SJSA1 (cell line): Measurements from ENCODE around the gene ZCCHC4. TPM values are rescaled to one million over a fixed set of nuclear protein-coding genes. Genes with fewer than 3 reads are reported as not detected.
A peak's percentile ranks its signal among the peaks of the same experiment; 100 is the strongest.

Source experiments
- DNase-seq, 2 experiments: peaks; one replicate each; pipeline ENCODE4 v3.0.0-alpha.2; 2015 to 2020; ENCODE audit warnings: low spot score in 2 of 2, low read depth in 1 of 2
- H3K27ac ChIP-seq: fragments of 250-450 bp; sonication (Bioruptor Pico); 2 replicates; pipeline ENCODE4 v1.5.1; 2020; ENCODE audit warnings: mild to moderate bottlenecking, moderate library complexity
- H3K27me3 ChIP-seq: fragments of 250-450 bp; sonication (Bioruptor Pico); replicated peaks from 2 replicates; pipeline ENCODE4 v1.5.1; 2020; ENCODE audit warnings: mild to moderate bottlenecking, moderate library complexity
- H3K36me3 ChIP-seq: fragments of 250-450 bp; sonication (Bioruptor Pico); 2 replicates; pipeline ENCODE4 v1.5.1; 2020; ENCODE audit warnings: mild to moderate bottlenecking
- H3K4me1 ChIP-seq: fragments of 250-450 bp; sonication (Bioruptor Pico); replicated peaks from 2 replicates; pipeline ENCODE4 v1.6.1; 2021; ENCODE audit warnings: mild to moderate bottlenecking
- H3K4me3 ChIP-seq: fragments of 250-450 bp; sonication (Bioruptor Pico); 2 replicates; pipeline ENCODE4 v1.5.1; 2020; ENCODE audit warnings: mild to moderate bottlenecking
- H3K9me3 ChIP-seq: fragments of 250-450 bp; sonication (Bioruptor Pico); replicated peaks from 2 replicates; pipeline ENCODE4 v1.5.1; 2020; ENCODE audit warnings: mild to moderate bottlenecking
- total RNA-seq: library from RNA; depleted of rRNA; stranded (reverse); fragments of >200 nt; shearing (Covaris generic); gene quantifications from 2 replicates; pipeline ENCODE4 v1.2.3, GENCODE V29; 2014

ZCCHC4 gene
- total RNA-seq, 1 experiment from 2014 or later = 11.2 TPM

- H3K9me3 ChIP-seq = no peaks in the 10 kb centered on the region
- no peak overlapping the region for H3K4me3 ChIP-seq
- no peaks in the 10 kb centered on the region for H3K36me3 ChIP-seq
- no peaks in the 10 kb centered on the region for H3K27me3 ChIP-seq
- DNase-seq = no peak
- H3K4me1 ChIP-seq = no peaks in the 10 kb centered on the region
- no peak overlapping the region for H3K27ac ChIP-seq
These were observed 31.1 kb downstream of the ZCCHC4 start for GRCh38 chr4:25343671-25344070.

DNA sequence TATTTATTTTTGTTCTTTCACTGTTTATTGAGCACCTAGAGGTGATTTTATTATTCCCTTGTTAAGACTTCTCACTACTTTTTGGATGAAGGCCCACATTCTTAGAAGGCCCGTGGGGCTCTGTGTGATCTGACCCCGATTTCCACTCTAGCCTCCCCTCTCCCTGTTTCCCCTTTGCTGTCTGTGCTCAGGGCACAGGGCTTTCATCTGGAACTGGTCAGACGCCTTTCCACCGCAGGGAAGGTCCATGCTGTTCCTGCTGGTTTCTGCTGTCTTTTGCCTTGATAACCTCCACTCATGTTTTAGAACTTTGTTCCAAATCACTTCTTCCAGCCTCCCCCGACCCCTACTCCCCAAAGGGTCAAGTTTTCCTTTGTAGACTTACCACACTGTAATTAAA lies 33.2 kb downstream of the ZCCHC4 start:
- Histone ChIP-seq H3K27ac (no peak overlapping the region), H3K27me3 (no peaks in the 10 kb centered on the region), H3K36me3 (no peaks in the 10 kb centered on the region), H3K4me3 (no peak overlapping the region), H3K9me3 (no peaks in the 10 kb centered on the region), H3K4me1 (no peaks in the 10 kb centered on the region)
- DNase-seq = no peak

DNA sequence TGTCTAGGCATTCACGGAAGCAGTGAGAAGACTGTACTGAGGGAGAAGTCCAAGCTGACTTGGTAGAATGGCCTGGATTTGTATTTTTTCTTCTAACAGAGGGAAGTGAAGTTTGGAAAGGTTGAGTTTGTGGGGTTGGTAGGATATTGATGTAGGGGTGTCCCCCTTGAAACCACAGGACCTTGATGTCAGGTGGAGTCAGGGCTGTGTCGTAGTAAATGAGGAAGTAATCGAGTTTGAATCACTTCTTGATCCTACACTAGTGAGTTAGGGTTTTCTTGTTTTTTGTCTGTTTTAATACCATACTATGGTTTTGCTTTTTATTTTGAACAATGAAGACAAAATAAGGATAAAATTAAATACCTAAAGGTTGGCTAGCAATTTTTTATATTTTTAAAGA lies 34.3 kb downstream of the ZCCHC4 start:
- H3K9me3 ChIP-seq = no peaks in the 10 kb centered on the region

DNA sequence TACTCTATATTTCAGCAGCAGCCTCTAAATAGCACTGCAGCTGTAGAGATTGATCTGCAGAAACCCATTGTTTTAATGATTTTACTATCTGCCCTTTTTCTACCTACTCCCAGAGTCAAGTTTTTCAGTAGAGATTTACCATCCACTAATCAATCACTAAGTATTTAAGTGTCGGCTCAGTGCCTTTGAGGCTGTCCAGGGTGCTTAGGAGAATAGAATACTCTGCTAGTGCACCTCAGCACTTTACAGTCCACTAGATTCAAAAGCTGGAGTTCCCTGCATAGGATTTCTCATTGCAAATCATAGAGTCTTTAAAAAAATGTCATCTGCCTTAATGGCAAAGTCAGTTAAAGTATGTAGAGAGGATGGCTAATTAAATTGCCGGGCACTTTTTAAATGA lies 34.9 kb downstream of the ZCCHC4 start:
- H3K4me1 ChIP-seq = 0 out of 2 replicates have a peak, but pooled peaks cover 4% of the 10 kb centered on the region
- H3K36me3 ChIP-seq = no peaks in the 10 kb centered on the region
- no peaks in the 10 kb centered on the region for H3K9me3 ChIP-seq
- no peak overlapping the region for H3K4me3 ChIP-seq
- no peaks in the 10 kb centered on the region for H3K27me3 ChIP-seq
- no peak overlapping the region for H3K27ac ChIP-seq
- no peak for DNase-seq

More for the DNA sequence above, 34.3 kb downstream of the ZCCHC4 start:
- no peaks in the 10 kb centered on the region for H3K36me3 ChIP-seq
- no peak overlapping the region for H3K27ac ChIP-seq
- H3K27me3 ChIP-seq = no peaks in the 10 kb centered on the region
- no peak for DNase-seq
- no peak overlapping the region for H3K4me3 ChIP-seq
- H3K4me1 ChIP-seq = 0 out of 2 replicates have a peak, but pooled peaks cover 3% of the 10 kb centered on the region

DNA sequence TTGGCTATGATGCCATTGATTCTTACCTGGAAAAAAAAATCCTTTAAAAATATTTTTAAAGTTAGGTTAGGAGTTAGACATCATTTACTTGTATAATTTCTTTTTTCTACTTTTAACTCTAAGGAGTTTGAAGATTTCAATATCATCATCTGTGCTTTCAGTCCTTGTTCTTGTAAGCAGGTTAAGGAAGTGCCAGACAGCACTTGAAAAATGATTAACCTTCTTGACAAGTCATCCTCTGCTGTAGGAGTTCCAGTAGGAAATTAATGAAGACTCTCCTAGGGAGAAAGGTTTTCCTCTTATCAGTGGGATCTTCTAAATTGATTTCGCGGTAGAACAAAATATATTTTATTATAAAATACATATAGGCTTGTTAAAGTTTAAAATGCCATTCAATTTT lies 35.4 kb downstream of the ZCCHC4 start:
- Histone ChIP-seq H3K27me3 (no peaks in the 10 kb centered on the region), H3K4me1 (0 out of 2 replicates have a peak, but pooled peaks cover 4% of the 10 kb centered on the region), H3K36me3 (no peaks in the 10 kb centered on the region), H3K9me3 (no peaks in the 10 kb centered on the region), H3K4me3 (no peak overlapping the region), H3K27ac (no peak overlapping the region)
- DNase-seq = no peak

GRCh38 chr4:25350561-25350960 lies 38.0 kb downstream of the ZCCHC4 start:
- DNase-seq = no peak
- H3K27me3 ChIP-seq = no peaks in the 10 kb centered on the region
- 0 out of 2 replicates have a peak, but pooled peaks cover 4% of the 10 kb centered on the region for H3K4me1 ChIP-seq
- no peak overlapping the region for H3K4me3 ChIP-seq
- no peak overlapping the region for H3K27ac ChIP-seq
- H3K9me3 ChIP-seq = no peaks in the 10 kb centered on the region
- H3K36me3 ChIP-seq = no peaks in the 10 kb centered on the region

DNA sequence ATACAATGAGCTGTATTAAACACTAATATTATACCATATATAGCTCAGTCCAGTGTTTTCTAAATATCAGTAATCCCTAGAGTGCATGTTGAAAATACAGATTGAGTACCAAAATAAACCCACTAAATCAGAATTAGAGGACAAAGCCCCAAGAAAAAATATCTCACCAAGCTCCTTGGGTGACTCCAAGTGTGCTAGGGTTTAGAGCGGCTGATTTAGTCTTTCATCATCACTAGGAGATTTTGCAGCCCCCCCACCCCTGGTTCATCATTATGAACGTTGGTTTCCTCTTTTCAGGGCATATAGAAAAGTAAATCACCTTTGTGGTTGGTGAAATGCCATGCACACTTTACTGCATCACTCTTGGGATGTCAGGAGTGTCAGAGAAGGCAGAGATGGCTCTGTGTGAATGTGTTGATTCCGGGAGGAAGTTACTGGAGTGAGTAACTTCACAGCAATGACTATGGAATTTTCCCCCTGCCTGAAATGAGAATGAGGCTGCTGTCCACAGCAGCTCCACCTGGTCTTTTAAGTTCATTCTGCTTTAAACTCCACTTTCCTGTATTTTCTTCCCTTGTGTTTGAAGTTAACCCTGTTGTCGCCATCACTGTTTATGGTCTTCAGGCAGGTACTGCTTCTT lies 39.3 kb downstream of the ZCCHC4 start:
- DNase-seq = peak in 1 of 2 experiments; percentile 12
- Histone ChIP-seq H3K4me1 (0 out of 2 replicates have a peak, but pooled peaks cover 4% of the 10 kb centered on the region), H3K27ac (peak overlapping the region; percentile 29), H3K4me3 (no peak overlapping the region), H3K9me3 (no peaks in the 10 kb centered on the region), H3K36me3 (no peaks in the 10 kb centered on the region), H3K27me3 (no peaks in the 10 kb centered on the region)

GRCh38 chr4:25356068-25356467 lies 43.5 kb downstream of the ZCCHC4 start:
- no peak overlapping the region for H3K4me3 ChIP-seq
- no peak for DNase-seq
- H3K27me3 ChIP-seq = no peaks in the 10 kb centered on the region
- H3K4me1 ChIP-seq = 0 out of 2 replicates have a peak, but pooled peaks cover 4% of the 10 kb centered on the region
- no peak overlapping the region for H3K27ac ChIP-seq
- no peaks in the 10 kb centered on the region for H3K9me3 ChIP-seq
- no peaks in the 10 kb centered on the region for H3K36me3 ChIP-seq

GRCh38 chr4:25358515-25359275 lies 46.1 kb downstream of the ZCCHC4 start:
- Histone ChIP-seq H3K4me3 (no peak overlapping the region), H3K36me3 (no peaks in the 10 kb centered on the region), H3K9me3 (no peaks in the 10 kb centered on the region), H3K27ac (no peak overlapping the region), H3K27me3 (no peaks in the 10 kb centered on the region), H3K4me1 (no peaks in the 10 kb centered on the region)
- no peak for DNase-seq

DNA sequence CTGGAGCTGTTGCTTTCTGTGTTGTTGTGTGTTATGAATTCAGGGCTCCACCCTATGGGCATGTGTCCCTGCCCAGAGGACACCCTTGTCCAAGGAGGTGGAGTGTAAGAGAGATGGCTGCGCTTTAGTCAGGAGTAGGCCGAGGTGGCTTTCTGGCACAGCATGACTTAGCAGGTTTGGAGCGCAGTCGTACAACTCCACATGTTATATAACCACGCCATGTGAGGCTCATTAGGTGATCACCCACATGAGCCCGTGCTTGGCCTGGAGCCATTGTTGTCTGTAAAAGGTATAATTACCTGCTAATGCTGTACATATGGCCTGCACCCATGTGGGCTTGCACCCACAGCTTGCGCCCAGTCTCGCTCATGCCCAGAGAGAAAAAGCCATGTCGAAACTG lies 48.7 kb downstream of the ZCCHC4 start:
- H3K4me1 ChIP-seq = no peaks in the 10 kb centered on the region
- H3K4me3 ChIP-seq = no peak overlapping the region
- H3K36me3 ChIP-seq = no peaks in the 10 kb centered on the region
- no peak overlapping the region for H3K27ac ChIP-seq
- no peak for DNase-seq
- no peaks in the 10 kb centered on the region for H3K9me3 ChIP-seq
- no peaks in the 10 kb centered on the region for H3K27me3 ChIP-seq

DNA sequence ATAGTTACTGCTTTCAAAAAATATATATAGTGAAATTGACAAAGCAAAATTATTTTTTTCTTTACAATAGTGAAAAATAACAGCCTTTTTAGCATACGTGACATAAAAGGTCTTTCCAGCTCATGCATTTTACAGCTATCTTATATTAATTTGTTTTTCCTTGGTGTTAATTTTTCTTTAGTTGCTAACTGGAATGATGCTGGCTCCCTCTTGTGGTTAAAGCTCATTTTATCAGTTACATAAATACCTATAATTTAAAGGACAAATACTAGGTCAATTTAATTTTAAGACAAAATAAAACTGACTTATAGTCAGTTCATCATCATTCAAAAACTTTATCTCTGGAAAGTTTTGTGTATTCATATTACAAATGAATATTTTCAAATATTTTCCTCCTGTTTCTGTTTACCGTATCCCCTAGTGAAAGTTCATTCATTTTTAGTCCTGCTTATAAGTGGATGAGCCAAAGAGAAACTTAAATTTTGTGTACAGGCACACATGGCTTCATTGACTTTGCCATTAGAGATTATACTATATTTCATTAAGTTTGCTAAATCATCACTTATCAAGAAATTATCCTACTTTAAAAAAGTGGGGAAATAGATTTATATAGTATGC lies 54.5 kb downstream of the ZCCHC4 start:
- Histone ChIP-seq H3K9me3 (no peaks in the 10 kb centered on the region), H3K36me3 (no peaks in the 10 kb centered on the region), H3K27ac (no peak overlapping the region), H3K27me3 (no peaks in the 10 kb centered on the region), H3K4me1 (no peaks in the 10 kb centered on the region), H3K4me3 (no peak overlapping the region)
- DNase-seq = peak in 1 of 2 experiments; percentile 5

DNA sequence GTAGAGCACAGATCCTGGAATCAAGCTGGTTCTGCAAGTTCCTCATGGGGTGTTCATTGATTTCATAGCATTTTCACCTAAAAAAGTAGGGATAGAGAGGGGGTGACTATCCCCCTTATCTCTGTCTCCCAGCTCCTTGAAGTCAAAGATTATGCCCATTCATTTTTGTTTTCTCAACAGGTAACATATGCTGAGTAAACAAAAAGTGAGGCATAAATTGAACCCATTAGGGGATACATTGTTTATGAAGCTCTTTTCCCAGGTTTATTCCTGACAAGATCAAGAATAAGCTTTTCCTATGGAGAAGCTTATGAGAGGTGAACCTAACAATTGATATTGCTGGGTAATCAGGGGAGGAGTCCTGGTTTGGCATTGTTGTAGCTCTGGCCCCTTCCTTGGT lies 55.3 kb downstream of the ZCCHC4 start:
- H3K36me3 ChIP-seq = no peaks in the 10 kb centered on the region
- no peak for DNase-seq
- no peaks in the 10 kb centered on the region for H3K27me3 ChIP-seq
- no peaks in the 10 kb centered on the region for H3K9me3 ChIP-seq
- no peak overlapping the region for H3K4me3 ChIP-seq
- H3K27ac ChIP-seq = no peak overlapping the region
- no peaks in the 10 kb centered on the region for H3K4me1 ChIP-seq

DNA sequence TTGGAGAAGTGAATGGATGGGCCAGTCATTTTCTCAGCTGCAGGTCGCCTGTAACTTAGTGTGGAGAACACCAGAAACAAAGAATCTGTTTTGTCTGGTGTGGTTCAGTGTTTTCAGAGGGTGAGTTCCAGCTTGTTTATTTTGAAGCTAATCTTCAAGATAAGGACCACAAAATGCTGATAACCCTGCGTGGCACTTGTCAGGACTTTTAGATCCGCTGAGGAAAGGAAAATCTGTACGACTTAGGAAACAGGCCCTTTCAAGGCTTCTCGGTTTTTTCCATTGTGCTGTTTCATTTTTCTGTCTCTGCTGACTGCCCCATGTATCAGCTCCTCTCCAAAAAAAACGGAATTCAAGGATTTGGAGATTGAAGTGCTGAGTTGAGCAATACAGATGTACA lies 55.7 kb downstream of the ZCCHC4 start:
- Histone ChIP-seq H3K27me3 (no peaks in the 10 kb centered on the region), H3K9me3 (no peaks in the 10 kb centered on the region)
- no peak for DNase-seq

GRCh38 chr4:25370242-25370641 lies 57.7 kb downstream of the ZCCHC4 start:
- no peak overlapping the region for H3K4me3 ChIP-seq
- no peak for DNase-seq
- no peaks in the 10 kb centered on the region for H3K4me1 ChIP-seq
- H3K36me3 ChIP-seq = no peaks in the 10 kb centered on the region
- no peaks in the 10 kb centered on the region for H3K27me3 ChIP-seq
- H3K9me3 ChIP-seq = no peaks in the 10 kb centered on the region
- no peak overlapping the region for H3K27ac ChIP-seq

More for the DNA sequence above, 55.7 kb downstream of the ZCCHC4 start:
- H3K36me3 ChIP-seq = no peaks in the 10 kb centered on the region
- H3K27ac ChIP-seq = no peak overlapping the region
- H3K4me1 ChIP-seq = no peaks in the 10 kb centered on the region
- no peak overlapping the region for H3K4me3 ChIP-seq
